Measurements from ENCODE around the gene F9. TPM values are rescaled to one million over a fixed set of nuclear protein-coding genes. Genes with fewer than 3 reads are reported as not detected.

Gene F9
- total RNA-seq = not detected
- not detected for polyA plus RNA-seq (ENCODE audit: insufficient read depth, low read depth, low replicate concordance)
- long read RNA-seq, donor 1 = 0 reads
- long read RNA-seq, donor 2 = 0 reads
- long read RNA-seq, donor 3 = 0 reads
- long read RNA-seq, donor 4 = 0 reads
- long read RNA-seq, donor 5 = 0 reads
- long read RNA-seq, donor 6 = 0 reads
- long read RNA-seq, donor 7 = 0 reads
- long read RNA-seq, donor 8 = 0 reads
- long read RNA-seq, donor 9 = 0 reads
- long read RNA-seq, donor 10 = 0 reads

- no peaks in the 10 kb centered on the region for H3K4me1 ChIP-seq (ENCODE audit: control insufficient read depth in 2 of 3, insufficient read depth in 2 of 3, low read depth in 1 of 3, low read length in 3 of 3)
- no peaks in the 10 kb centered on the region for H3K27me3 ChIP-seq (ENCODE audit: control insufficient read depth, insufficient read depth, low read length)
- FAIRE-seq (no peak), DNase-seq (no peak)
- H3K9me3 ChIP-seq (ENCODE audit: control insufficient read depth in 2 of 3, insufficient read depth in 1 of 3, low read length in 3 of 3) = no peaks in the 10 kb centered on the region
- no peak within 1 kb of the TSS for H3K9ac ChIP-seq (ENCODE audit: low read length in 3 of 3)
- no peak within 1 kb of the TSS for H3K4me3 ChIP-seq (ENCODE audit: low read length in 3 of 3)
- H3K36me3 ChIP-seq (ENCODE audit: control insufficient read depth in 2 of 3, insufficient read depth in 3 of 3, low read length in 3 of 3) = no peaks in the 10 kb centered on the region
- H3K27ac ChIP-seq (ENCODE audit: low read depth in 2 of 2, low read length in 2 of 2) = no peak within 1 kb of the TSS
- intact Hi-C loops (cut with DNase I) = no loop called here
- TF ChIP-seq, protein P1, sequence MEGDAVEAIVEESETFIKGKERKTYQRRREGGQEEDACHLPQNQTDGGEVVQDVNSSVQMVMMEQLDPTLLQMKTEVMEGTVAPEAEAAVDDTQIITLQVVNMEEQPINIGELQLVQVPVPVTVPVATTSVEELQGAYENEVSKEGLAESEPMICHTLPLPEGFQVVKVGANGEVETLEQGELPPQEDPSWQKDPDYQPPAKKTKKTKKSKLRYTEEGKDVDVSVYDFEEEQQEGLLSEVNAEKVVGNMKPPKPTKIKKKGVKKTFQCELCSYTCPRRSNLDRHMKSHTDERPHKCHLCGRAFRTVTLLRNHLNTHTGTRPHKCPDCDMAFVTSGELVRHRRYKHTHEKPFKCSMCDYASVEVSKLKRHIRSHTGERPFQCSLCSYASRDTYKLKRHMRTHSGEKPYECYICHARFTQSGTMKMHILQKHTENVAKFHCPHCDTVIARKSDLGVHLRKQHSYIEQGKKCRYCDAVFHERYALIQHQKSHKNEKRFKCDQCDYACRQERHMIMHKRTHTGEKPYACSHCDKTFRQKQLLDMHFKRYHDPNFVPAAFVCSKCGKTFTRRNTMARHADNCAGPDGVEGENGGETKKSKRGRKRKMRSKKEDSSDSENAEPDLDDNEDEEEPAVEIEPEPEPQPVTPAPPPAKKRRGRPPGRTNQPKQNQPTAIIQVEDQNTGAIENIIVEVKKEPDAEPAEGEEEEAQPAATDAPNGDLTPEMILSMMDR (IDR thresholded peaks at IDR 0.05; ENCODE audit: borderline replicate concordance, extremely low read depth, insufficient read depth) = no peak
These were observed at the start of gene F9 for GRCh38 chrX:139530550-139530949. Gene F9 (plus strand): TSS chrX:139530739. CDS start chrX:139530765, 26 bp downstream.

GRCh38 chrX:139483699-139484098 is 46.8 kb upstream of the F9 start:
- DNase-seq = no peak
- FAIRE-seq = no peak

GRCh38 chrX:139484591-139484990 is 45.9 kb upstream of the F9 start:
- intact Hi-C loops (cut with DNase I) = no loop called here
- peaks cover 2% of the 10 kb centered on the region for H3K27me3 ChIP-seq (ENCODE audit: control insufficient read depth, insufficient read depth, low read length)
- H3K4me1 ChIP-seq (ENCODE audit: control insufficient read depth in 2 of 3, insufficient read depth in 2 of 3, low read depth in 1 of 3, low read length in 3 of 3) = no peaks in the 10 kb centered on the region
- H3K9me3 ChIP-seq (ENCODE audit: control insufficient read depth in 2 of 3, insufficient read depth in 1 of 3, low read length in 3 of 3) = no peaks in the 10 kb centered on the region
- no peak overlapping the region for H3K27ac ChIP-seq (ENCODE audit: low read depth in 2 of 2, low read length in 2 of 2)
- DNase-seq (peak in 1 of 5 donors; percentile 12), FAIRE-seq (no peak)
- no peaks in the 10 kb centered on the region for H3K36me3 ChIP-seq (ENCODE audit: control insufficient read depth in 2 of 3, insufficient read depth in 3 of 3, low read length in 3 of 3)
- no peak overlapping the region for H3K9ac ChIP-seq (ENCODE audit: low read length in 3 of 3)
- TF ChIP-seq, protein P1 (IDR thresholded peaks at IDR 0.05; ENCODE audit: borderline replicate concordance, extremely low read depth, insufficient read depth) = no peak
- no peak overlapping the region for H3K4me3 ChIP-seq (ENCODE audit: low read length in 3 of 3)

More at GRCh38 chrX:139483699-139484098, 46.8 kb upstream of the F9 start:
- Histone ChIP-seq H3K27ac (ENCODE audit: low read depth in 2 of 2, low read length in 2 of 2) (no peak overlapping the region), H3K9ac (ENCODE audit: low read length in 3 of 3) (no peak overlapping the region), H3K27me3 (ENCODE audit: control insufficient read depth, insufficient read depth, low read length) (peaks cover 2% of the 10 kb centered on the region), H3K4me3 (ENCODE audit: low read length in 3 of 3) (no peak overlapping the region), H3K4me1 (ENCODE audit: control insufficient read depth in 2 of 3, insufficient read depth in 2 of 3, low read depth in 1 of 3, low read length in 3 of 3) (no peaks in the 10 kb centered on the region), H3K36me3 (ENCODE audit: control insufficient read depth in 2 of 3, insufficient read depth in 3 of 3, low read length in 3 of 3) (no peaks in the 10 kb centered on the region), H3K9me3 (ENCODE audit: control insufficient read depth in 2 of 3, insufficient read depth in 1 of 3, low read length in 3 of 3) (no peaks in the 10 kb centered on the region)
- TF ChIP-seq, protein P1 (IDR thresholded peaks at IDR 0.05; ENCODE audit: borderline replicate concordance, extremely low read depth, insufficient read depth) = no peak
- intact Hi-C loops (cut with DNase I) = no loop called here
